Measurements from ENCODE around the gene OR7D4.
"Not testable (repeated sequence)": the region's sequence is repeated elsewhere in the genome, so short reads cannot be mapped to it uniquely, and the experiment has no call there.

DNA sequence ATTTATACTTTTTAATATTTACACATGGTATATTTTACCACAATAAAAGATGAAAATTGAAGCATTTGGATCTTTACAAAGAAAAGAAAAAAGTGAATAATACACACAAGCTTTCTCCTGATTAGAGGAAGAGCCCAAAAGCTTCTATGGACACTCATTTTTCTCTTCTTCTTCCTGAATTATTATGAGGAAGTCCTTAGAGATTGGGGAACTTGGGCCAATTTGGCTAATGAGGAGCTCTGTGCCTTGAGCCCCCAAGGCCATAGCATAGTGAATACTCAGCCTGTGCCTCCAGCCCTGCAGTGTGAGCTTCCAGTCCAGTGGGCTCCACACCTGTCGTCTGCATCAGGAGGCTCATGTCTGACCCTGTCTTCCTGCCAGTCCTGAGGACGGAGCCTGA is 21.3 kb downstream of the OR7D4 start:
- TF ChIP-seq, protein P1, sequence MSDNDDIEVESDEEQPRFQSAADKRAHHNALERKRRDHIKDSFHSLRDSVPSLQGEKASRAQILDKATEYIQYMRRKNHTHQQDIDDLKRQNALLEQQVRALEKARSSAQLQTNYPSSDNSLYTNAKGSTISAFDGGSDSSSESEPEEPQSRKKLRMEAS (IDR thresholded peaks at IDR 0.05) = not testable (repeated sequence)
- TF ChIP-seq, protein P2, sequence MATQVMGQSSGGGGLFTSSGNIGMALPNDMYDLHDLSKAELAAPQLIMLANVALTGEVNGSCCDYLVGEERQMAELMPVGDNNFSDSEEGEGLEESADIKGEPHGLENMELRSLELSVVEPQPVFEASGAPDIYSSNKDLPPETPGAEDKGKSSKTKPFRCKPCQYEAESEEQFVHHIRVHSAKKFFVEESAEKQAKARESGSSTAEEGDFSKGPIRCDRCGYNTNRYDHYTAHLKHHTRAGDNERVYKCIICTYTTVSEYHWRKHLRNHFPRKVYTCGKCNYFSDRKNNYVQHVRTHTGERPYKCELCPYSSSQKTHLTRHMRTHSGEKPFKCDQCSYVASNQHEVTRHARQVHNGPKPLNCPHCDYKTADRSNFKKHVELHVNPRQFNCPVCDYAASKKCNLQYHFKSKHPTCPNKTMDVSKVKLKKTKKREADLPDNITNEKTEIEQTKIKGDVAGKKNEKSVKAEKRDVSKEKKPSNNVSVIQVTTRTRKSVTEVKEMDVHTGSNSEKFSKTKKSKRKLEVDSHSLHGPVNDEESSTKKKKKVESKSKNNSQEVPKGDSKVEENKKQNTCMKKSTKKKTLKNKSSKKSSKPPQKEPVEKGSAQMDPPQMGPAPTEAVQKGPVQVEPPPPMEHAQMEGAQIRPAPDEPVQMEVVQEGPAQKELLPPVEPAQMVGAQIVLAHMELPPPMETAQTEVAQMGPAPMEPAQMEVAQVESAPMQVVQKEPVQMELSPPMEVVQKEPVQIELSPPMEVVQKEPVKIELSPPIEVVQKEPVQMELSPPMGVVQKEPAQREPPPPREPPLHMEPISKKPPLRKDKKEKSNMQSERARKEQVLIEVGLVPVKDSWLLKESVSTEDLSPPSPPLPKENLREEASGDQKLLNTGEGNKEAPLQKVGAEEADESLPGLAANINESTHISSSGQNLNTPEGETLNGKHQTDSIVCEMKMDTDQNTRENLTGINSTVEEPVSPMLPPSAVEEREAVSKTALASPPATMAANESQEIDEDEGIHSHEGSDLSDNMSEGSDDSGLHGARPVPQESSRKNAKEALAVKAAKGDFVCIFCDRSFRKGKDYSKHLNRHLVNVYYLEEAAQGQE (IDR thresholded peaks at IDR 0.05) = not testable (repeated sequence)
- not testable (repeated sequence) for TF ChIP-seq POLR2A (IDR thresholded peaks at IDR 0.05; ENCODE audit: low read length); RCOR1 (IDR thresholded peaks at IDR 0.05; ENCODE audit: low read depth, low read length); CHD2 (IDR thresholded peaks at IDR 0.05; ENCODE audit: low read length, partially characterized antibody); ZSCAN20 (CRISPR knock-in tag; IDR thresholded peaks at IDR 0.05)
- TF ChIP-seq, protein P3, sequence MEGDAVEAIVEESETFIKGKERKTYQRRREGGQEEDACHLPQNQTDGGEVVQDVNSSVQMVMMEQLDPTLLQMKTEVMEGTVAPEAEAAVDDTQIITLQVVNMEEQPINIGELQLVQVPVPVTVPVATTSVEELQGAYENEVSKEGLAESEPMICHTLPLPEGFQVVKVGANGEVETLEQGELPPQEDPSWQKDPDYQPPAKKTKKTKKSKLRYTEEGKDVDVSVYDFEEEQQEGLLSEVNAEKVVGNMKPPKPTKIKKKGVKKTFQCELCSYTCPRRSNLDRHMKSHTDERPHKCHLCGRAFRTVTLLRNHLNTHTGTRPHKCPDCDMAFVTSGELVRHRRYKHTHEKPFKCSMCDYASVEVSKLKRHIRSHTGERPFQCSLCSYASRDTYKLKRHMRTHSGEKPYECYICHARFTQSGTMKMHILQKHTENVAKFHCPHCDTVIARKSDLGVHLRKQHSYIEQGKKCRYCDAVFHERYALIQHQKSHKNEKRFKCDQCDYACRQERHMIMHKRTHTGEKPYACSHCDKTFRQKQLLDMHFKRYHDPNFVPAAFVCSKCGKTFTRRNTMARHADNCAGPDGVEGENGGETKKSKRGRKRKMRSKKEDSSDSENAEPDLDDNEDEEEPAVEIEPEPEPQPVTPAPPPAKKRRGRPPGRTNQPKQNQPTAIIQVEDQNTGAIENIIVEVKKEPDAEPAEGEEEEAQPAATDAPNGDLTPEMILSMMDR (IDR thresholded peaks at IDR 0.05) = not testable (repeated sequence)
